ENCODE data around the gene FLCN. TPM values are rescaled to one million over a fixed set of nuclear protein-coding genes. Genes with fewer than 3 reads are reported as not detected.

FLCN gene
- total and polyA plus RNA-seq, 10 of the 15 experiments (the other 5 are each of a cell fraction or from before 2014, with no cell fraction given): 1.1 to 24.7 (median 10.4) TPM

- Histone ChIP-seq H4K20me1 (ENCODE audit: control insufficient read depth, insufficient read depth) (no peaks in the 10 kb centered on the region), H3K9ac (ENCODE audit: control insufficient read depth, insufficient read depth, low read length) (no peak overlapping the region), H3K79me2 (ENCODE audit: control insufficient read depth, insufficient read depth, low read length) (no peaks in the 10 kb centered on the region), H3K27me3 (replicated peaks in 1 of 2; ENCODE audit: control insufficient read depth in 2 of 2, insufficient read depth in 2 of 2, low read length in 1 of 2) (no peaks in the 10 kb centered on the region), H3K9me3 (replicated peaks; ENCODE audit: control insufficient read depth, insufficient read depth, low read length) (no peaks in the 10 kb centered on the region), H3K4me3 (no peak overlapping the region), H3K36me3 (ENCODE audit: control insufficient read depth in 2 of 2, insufficient read depth in 2 of 2, low read length in 1 of 2) (peaks cover 27 to 30% of the 10 kb centered on the region in 2 experiments), H2AFZ (ENCODE audit: control insufficient read depth, low read depth, low read length) (no peak overlapping the region), H3K4me2 (ENCODE audit: control insufficient read depth, insufficient read depth) (no peak overlapping the region), H3K4me1 (ENCODE audit: control insufficient read depth, insufficient read depth, low read length) (no peaks in the 10 kb centered on the region), H3K27ac (ENCODE audit: control insufficient read depth, insufficient read depth) (no peak overlapping the region)
- 97% methylated on average over 10 of the region's 10 CpGs for WGBS (ENCODE audit: insufficient coverage, insufficient replicate concordance, low lambda C conversion rate, missing lambda C conversion rate)
- intact Hi-C loops (cut with micrococcal nuclease; ENCODE audit: unreplicated experiment): no loop called here
- FAIRE-seq: no peak
- no peak for DNase-seq (ENCODE audit: low read depth, low spot score)
- ChIA-PET RAD21 (ENCODE audit: unreplicated experiment) (no interaction called here), POLR2A (no interaction called here), SMC1A (ENCODE audit: uncharacterized antibody, unreplicated experiment) (no interaction called here), CTCF (interaction anchor here (1.0 kb wide), 1 partner anchor 111 kb away, joined by 3 read pairs; no protein-coding TSS in a partner anchor)
- in situ Hi-C loops (cut with MboI): no loop called here
- BruUV-seq (replicated peaks): no TSS peak
- ATAC-seq: no peak
- TF ChIP-seq CREM (IDR thresholded peaks at IDR 0.05; ENCODE audit: low read depth): no peak
- TF ChIP-seq YY1 (IDR thresholded peaks at IDR 0.05; ENCODE audit: low read depth, low read length): no peak
- no peak for TF ChIP-seq RAD21 (IDR thresholded peaks at IDR 0.05; ENCODE audit: insufficient read depth, low read depth, low read length)
- no peak for TF ChIP-seq REST (IDR thresholded peaks at IDR 0.05; ENCODE audit: low read depth, low read length)
- TF ChIP-seq NR2F1 (conservative IDR thresholded peaks at IDR 0.05): no peak
- no peak for TF ChIP-seq BACH1 (IDR thresholded peaks at IDR 0.05; ENCODE audit: borderline replicate concordance)
- TF ChIP-seq CEBPZ (IDR thresholded peaks at IDR 0.05; ENCODE audit: low read depth, low read length): no peak
- TF ChIP-seq POLR2AphosphoS2 (IDR thresholded peaks at IDR 0.05; ENCODE audit: low read depth, low read length): no peak
These were observed 11.1 kb downstream of the FLCN start for GRCh38 chr17:17225901-17226300.
